ENCODE data around the gene PHF12. TPM values are rescaled to one million over a fixed set of nuclear protein-coding genes. Genes with fewer than 3 reads are reported as not detected.

The PHF12 gene
- total and polyA plus RNA-seq, 10 donors = 16.2 to 118 (median 76.1) TPM

- Histone ChIP-seq H3K27ac (peak overlapping the region in 4 of 8 donors; percentile 4 to 100 (median 60)), H3K4me3 (peak overlapping the region in 1 of 8 donors; percentile 13), H3K27me3 (replicated peaks in 1 of 7) (no peaks in the 10 kb centered on the region), H3K4me1 (peaks cover 45 to 91% (median 86%) of the 10 kb centered on the region in 6 donors), H3K36me3 (peaks cover 0 to 44% (median 6%) of the 10 kb centered on the region in 6 donors), H3K9me3 (no peaks in the 10 kb centered on the region)
- DNase-seq = no peak
- TF ChIP-seq CTCF (IDR thresholded peaks at IDR 0.05 in 8 of 11, conservative IDR thresholded peaks at IDR 0.05 in 3 of 11) = no peak
- no peak for TF ChIP-seq POLR2A (IDR thresholded peaks at IDR 0.05)
- TF ChIP-seq POLR2AphosphoS5 (IDR thresholded peaks at IDR 0.05) = no peak
- intact Hi-C loops (cut with DNase I; ENCODE audit: low total_unique reads) = no loop called here
- WGBS, 5 donors = 62 to 76% (median 75%) methylated on average over 8 of the region's 8 CpGs
Measured at GRCh38 chr17:28944862-28945741, 6.2 kb downstream of the PHF12 start.

- intact Hi-C loops (cut with DNase I; ENCODE audit: low total_unique reads) = no loop called here
- no peak for DNase-seq
- 88 to 95% (median 91%) methylated on average over 4 of the region's 4 CpGs for WGBS, 5 donors
Measured at GRCh38 chr17:28944343-28944742, 7.0 kb downstream of the PHF12 start.

GRCh38 chr17:28942925-28943324 lies 8.4 kb downstream of the PHF12 start:
- no peak for DNase-seq
- H3K27ac ChIP-seq = no peak overlapping the region
- H3K9me3 ChIP-seq = no peaks in the 10 kb centered on the region
- peaks cover 53 to 100% (median 98%) of the 10 kb centered on the region in 6 donors for H3K4me1 ChIP-seq
- intact Hi-C loops (cut with DNase I; ENCODE audit: low total_unique reads) = no loop called here
- TF ChIP-seq POLR2A (IDR thresholded peaks at IDR 0.05) = no peak
- no peak overlapping the region for H3K4me3 ChIP-seq
- 84 to 92% (median 91%) methylated on average over 2 of the region's 2 CpGs for WGBS, 5 donors
- peaks cover 0 to 44% (median 6%) of the 10 kb centered on the region in 6 donors for H3K36me3 ChIP-seq
- no peaks in the 10 kb centered on the region for H3K27me3 ChIP-seq (replicated peaks in 1 of 7)

More at GRCh38 chr17:28944343-28944742, 7.0 kb downstream of the PHF12 start:
- Histone ChIP-seq H3K9me3 (no peaks in the 10 kb centered on the region), H3K27me3 (replicated peaks in 1 of 7) (no peaks in the 10 kb centered on the region), H3K27ac (peak overlapping the region in 2 of 8 donors; percentile 2 to 100), H3K4me3 (no peak overlapping the region), H3K36me3 (peaks cover 0 to 44% (median 6%) of the 10 kb centered on the region in 6 donors), H3K4me1 (peaks cover 51 to 98% (median 94%) of the 10 kb centered on the region in 6 donors)
- no peak for TF ChIP-seq POLR2A (IDR thresholded peaks at IDR 0.05)
- no peak for TF ChIP-seq POLR2AphosphoS5 (IDR thresholded peaks at IDR 0.05)
- no peak for TF ChIP-seq CTCF (IDR thresholded peaks at IDR 0.05 in 8 of 11, conservative IDR thresholded peaks at IDR 0.05 in 3 of 11)

- Histone ChIP-seq H3K27ac (peak overlapping the region in 2 of 8 donors; percentile 61 to 74), H3K4me3 (no peak overlapping the region), H3K27me3 (replicated peaks in 1 of 7) (no peaks in the 10 kb centered on the region), H3K36me3 (peaks cover 0 to 43% (median 4%) of the 10 kb centered on the region in 6 donors), H3K4me1 (peaks cover 49 to 100% (median 98%) of the 10 kb centered on the region in 6 donors), H3K9me3 (no peaks in the 10 kb centered on the region)
- WGBS, 5 donors = 89 to 100% (median 96%) methylated on average over 1 of the region's 1 CpG
- intact Hi-C loops (cut with DNase I; ENCODE audit: low total_unique reads) = no loop called here
- DNase-seq = no peak
- TF ChIP-seq CTCF (IDR thresholded peaks at IDR 0.05 in 8 of 11, conservative IDR thresholded peaks at IDR 0.05 in 3 of 11) (no peak), POLR2A (IDR thresholded peaks at IDR 0.05) (no peak), POLR2AphosphoS5 (IDR thresholded peaks at IDR 0.05) (no peak)
Measured at GRCh38 chr17:28941251-28941650, 10.1 kb downstream of the PHF12 start.
